Ishikawa (cell line): Measurements from ENCODE around the gene GAB2.

Experiments
- CEBPB ChIP-seq: IDR thresholded peaks from 2 replicates; pipeline ENCODE4 v1.6.1; 2012
- CREB1 ChIP-seq: IDR thresholded peaks from 2 replicates; pipeline ENCODE4 v1.6.1; 2012; ENCODE audit warnings: low read depth
- EGR1 ChIP-seq: IDR thresholded peaks from 2 replicates; pipeline ENCODE4 v1.6.1; 2012
- EP300 ChIP-seq: IDR thresholded peaks from 2 replicates; pipeline ENCODE4 v1.6.1; 2012; ENCODE audit warnings: borderline replicate concordance
- FOXM1 ChIP-seq: IDR thresholded peaks from 2 replicates; pipeline ENCODE4 v1.6.1; 2012; ENCODE audit warnings: low read depth, borderline replicate concordance
- MAX ChIP-seq: IDR thresholded peaks from 2 replicates; pipeline ENCODE4 v1.6.1; 2012
- NFIC ChIP-seq: IDR thresholded peaks from 2 replicates; pipeline ENCODE4 v1.6.1; 2012
- RAD21 ChIP-seq: IDR thresholded peaks from 2 replicates; pipeline ENCODE4 v1.6.1; 2012; ENCODE audit warnings: low read depth
- REST ChIP-seq: IDR thresholded peaks from 2 replicates; pipeline ENCODE4 v1.6.1; 2012; ENCODE audit warnings: low read depth, mild to moderate bottlenecking
- TAF1 ChIP-seq: IDR thresholded peaks from 2 replicates; pipeline ENCODE4 v1.6.1; 2012; ENCODE audit warnings: low read depth, mild to moderate bottlenecking
- TCF12 ChIP-seq: IDR thresholded peaks from 2 replicates; pipeline ENCODE4 v1.6.1; 2012; ENCODE audit warnings: low read depth
- TEAD4 ChIP-seq: IDR thresholded peaks from 2 replicates; pipeline ENCODE4 v1.6.1; 2012
- YY1 ChIP-seq: IDR thresholded peaks from 2 replicates; pipeline ENCODE4 v1.6.1; 2012; ENCODE audit warnings: low read depth
- ZBTB7A ChIP-seq: IDR thresholded peaks from 2 replicates; pipeline ENCODE4 v1.6.1; 2012; ENCODE audit warnings: low read depth
- TF ChIP-seq, protein P1 (sequence below): IDR thresholded peaks from 2 replicates; pipeline ENCODE4 v1.6.1; 2012

GAB2 gene

GRCh38 chr11:78290293-78291176 is 127.1 kb downstream of the GAB2 start:
- TF ChIP-seq EGR1 (no peak), TAF1 (no peak), NFIC (no peak), FOXM1 (no peak), MAX (no peak), REST (no peak), YY1 (no peak), CREB1 (no peak), CEBPB (no peak), EP300 (no peak), ZBTB7A (no peak), TCF12 (no peak), TEAD4 (no peak), RAD21 (no peak)
- TF ChIP-seq, protein P1, sequence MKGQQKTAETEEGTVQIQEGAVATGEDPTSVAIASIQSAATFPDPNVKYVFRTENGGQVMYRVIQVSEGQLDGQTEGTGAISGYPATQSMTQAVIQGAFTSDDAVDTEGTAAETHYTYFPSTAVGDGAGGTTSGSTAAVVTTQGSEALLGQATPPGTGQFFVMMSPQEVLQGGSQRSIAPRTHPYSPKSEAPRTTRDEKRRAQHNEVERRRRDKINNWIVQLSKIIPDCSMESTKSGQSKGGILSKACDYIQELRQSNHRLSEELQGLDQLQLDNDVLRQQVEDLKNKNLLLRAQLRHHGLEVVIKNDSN: no peak

GRCh38 chr11:78289552-78290292 is 127.9 kb downstream of the GAB2 start:
- TF ChIP-seq NFIC (no peak), TCF12 (no peak), EGR1 (no peak), RAD21 (no peak), REST (no peak), TAF1 (no peak), CREB1 (no peak), FOXM1 (no peak)

DNA sequence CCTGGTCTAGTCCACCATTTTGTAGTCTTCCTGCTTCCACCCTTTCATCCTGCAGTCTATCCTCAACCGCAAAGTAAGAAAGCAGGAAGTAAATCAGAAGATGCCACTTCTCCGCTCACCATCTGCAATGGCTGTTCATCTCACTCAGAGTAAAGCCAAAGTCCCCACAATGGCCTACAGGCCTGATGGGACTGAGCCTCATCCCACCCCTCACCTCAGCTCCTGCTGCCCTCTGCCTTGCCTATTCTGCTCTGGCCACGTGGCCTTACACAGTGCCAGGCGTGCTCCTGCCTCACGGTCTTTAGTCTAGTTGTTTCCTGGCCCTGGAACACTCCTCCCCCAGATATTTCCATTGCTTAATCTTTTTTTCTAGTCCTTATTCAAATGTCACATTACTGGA is 133.4 kb downstream of the GAB2 start:
- TF ChIP-seq YY1: no peak
- no peak for TF ChIP-seq REST
- TF ChIP-seq EP300: no peak
- no peak for TF ChIP-seq CEBPB
- no peak for TF ChIP-seq ZBTB7A
- no peak for TF ChIP-seq CREB1
- TF ChIP-seq TAF1: no peak
- TF ChIP-seq EGR1: no peak
- TF ChIP-seq TCF12: no peak
- no peak for TF ChIP-seq FOXM1
- TF ChIP-seq, protein P1: no peak
- TF ChIP-seq RAD21: no peak
- TF ChIP-seq MAX: no peak

DNA sequence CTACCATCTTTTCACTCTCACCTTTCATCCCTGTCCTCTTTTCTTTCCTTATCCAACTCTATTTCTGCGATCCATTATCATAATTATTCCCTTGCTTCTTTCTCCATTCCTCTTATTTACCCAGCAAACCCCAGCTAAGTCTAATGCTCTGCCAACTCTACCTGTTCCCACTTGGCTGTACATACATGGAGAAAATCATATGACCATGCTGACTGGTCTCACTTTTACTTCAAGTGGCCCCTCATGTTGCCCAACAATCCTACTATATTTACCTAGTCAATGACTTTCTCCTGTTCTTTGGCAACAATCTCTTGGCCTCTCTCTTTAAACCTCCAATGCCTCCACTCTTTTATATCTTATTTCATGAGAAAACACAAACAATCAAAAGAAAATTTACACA is 134.8 kb downstream of the GAB2 start:
- TF ChIP-seq CREB1 (no peak), TEAD4 (no peak), TAF1 (no peak), REST (no peak), NFIC (no peak), EGR1 (no peak), YY1 (no peak)
